Measurements from ENCODE around the gene PHF12.
"Not testable (repeated sequence)": the region's sequence is repeated elsewhere in the genome, so short reads cannot be mapped to it uniquely, and the experiment has no call there.

The PHF12 gene

DNA sequence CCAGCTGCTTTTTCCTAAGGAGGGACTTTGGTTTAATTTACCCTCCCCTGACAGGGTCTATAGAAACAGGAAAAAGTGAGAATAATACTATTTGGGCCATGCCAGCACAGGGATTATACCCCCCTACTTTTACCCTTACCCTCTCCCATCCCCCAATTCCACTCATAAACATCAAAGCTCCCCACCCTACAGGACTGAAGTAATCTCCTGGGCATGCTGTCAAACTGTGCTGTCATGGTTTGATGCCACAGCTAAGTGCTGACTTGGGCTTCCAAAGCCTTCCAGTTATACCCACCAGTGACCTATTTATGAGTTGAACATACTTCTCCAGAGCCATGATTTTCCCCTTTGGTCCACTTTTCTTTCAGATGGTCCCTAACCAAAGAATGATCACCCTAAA lies 12.8 kb downstream of the PHF12 start:
- no peak for DNase-seq (ENCODE audit: low read depth, low spot score)

GRCh38 chr17:28937044-28937729 lies 14.1 kb downstream of the PHF12 start:
- DNase-seq (ENCODE audit: low read depth, low spot score) = no peak
- H3K27ac ChIP-seq = peak overlapping the region; percentile 64

More for the DNA sequence above, 12.8 kb downstream of the PHF12 start:
- H3K27ac ChIP-seq = peak overlapping the region; percentile 64

DNA sequence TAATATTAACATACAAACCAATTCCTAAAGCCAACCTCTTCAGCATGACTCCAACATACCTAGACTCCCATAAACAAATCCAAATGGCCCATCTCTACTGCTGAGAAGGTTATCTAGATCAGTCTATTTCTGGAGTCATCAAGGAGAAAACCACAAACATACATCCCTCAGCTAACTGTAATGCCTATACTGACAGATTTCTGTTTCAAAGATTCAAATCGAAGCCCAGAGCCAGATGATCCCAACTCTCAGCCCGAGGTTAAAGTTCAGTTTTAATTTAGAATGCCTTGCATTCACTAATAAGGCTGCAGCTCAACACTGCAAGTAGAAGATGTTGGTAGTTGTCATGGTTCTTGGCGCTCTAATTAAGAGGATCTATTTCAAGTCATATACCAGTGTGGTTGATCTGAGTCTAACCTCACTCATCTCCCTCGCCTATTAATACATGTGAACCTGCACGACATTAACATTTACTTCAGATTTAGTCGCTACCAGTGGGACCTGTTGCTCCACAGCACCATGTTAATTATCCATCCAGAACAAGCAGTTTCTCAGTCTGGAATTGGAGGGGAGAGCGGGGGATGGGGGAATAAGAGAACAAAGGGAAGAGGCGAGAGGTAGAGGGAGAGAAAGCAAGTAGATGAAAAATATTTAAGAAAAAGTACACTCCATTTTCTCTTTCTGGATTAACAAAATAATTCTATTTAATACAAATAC lies 15.4 kb downstream of the PHF12 start:
- no peak for DNase-seq (ENCODE audit: low read depth, low spot score)
- H3K27ac ChIP-seq = no peak overlapping the region

- not testable (repeated sequence) for DNase-seq (ENCODE audit: low read depth, low spot score); H3K27ac ChIP-seq
Measured at GRCh38 chr17:28934508-28934907, 16.8 kb downstream of the PHF12 start.

- H3K27ac ChIP-seq = no peak overlapping the region
Measured at GRCh38 chr17:28929787-28930186, 21.5 kb downstream of the PHF12 start.

GRCh38 chr17:28928061-28928460 lies 23.3 kb downstream of the PHF12 start:
- DNase-seq (ENCODE audit: low read depth, low spot score) = no peak
- peak overlapping the region; percentile 73 for H3K27ac ChIP-seq

More at GRCh38 chr17:28929787-28930186, 21.5 kb downstream of the PHF12 start:
- DNase-seq (ENCODE audit: low read depth, low spot score) = no peak

- H3K27ac ChIP-seq = peak overlapping the region; percentile 73
- no peak for DNase-seq (ENCODE audit: low read depth, low spot score)
Measured at GRCh38 chr17:28926786-28927185, 24.5 kb downstream of the PHF12 start.

DNA sequence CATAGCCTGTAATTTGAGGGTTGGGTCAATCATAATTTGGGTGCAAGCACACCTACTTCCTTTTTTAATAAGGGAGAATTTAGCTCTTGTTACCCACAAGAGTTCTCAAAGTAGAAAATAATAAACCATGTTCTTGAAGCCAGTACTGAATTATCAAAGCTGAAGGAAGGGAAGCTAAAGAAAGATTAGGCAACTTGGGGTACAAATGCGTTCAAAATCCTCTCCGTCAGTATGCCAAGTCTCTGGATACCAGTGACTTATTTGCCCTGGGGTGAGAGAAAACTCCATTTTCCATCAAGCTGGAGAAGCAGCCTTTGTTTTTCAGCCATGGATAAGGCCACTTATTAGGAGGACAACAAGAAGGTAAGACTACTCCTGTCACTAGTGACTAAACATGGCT lies 25.0 kb downstream of the PHF12 start:
- DNase-seq (ENCODE audit: low read depth, low spot score) = no peak
- peak overlapping the region; percentile 73 for H3K27ac ChIP-seq

- peak; percentile 85 for DNase-seq (ENCODE audit: low read depth, low spot score)
- peak overlapping the region; percentile 73 for H3K27ac ChIP-seq
Measured at GRCh38 chr17:28925912-28926365, 25.4 kb downstream of the PHF12 start.

DNA sequence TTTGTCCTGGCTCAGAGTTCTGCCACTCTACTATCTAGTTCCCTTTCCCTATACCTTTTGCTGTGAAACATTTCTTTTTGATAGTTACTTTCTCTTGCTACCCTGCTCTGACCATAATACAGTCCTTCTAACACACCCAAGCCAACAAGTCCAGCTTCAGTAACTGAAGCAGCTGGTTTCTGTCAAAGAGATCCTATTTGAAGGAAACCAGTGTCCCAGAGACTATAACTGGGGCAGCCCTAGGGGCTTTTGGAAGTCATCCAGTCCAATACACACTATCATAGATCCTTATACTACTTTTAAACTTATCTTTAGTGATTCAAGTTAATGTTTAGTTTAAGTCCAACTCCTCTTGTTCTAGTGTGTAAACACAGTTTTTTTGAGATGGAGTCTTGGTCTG lies 31.1 kb downstream of the PHF12 start:
- no peak overlapping the region for H3K27ac ChIP-seq
- DNase-seq (ENCODE audit: low read depth, low spot score) = no peak

GRCh38 chr17:28918295-28918694 lies 33.0 kb downstream of the PHF12 start:
- no peak for DNase-seq (ENCODE audit: low read depth, low spot score)
- H3K27ac ChIP-seq = no peak overlapping the region

DNA sequence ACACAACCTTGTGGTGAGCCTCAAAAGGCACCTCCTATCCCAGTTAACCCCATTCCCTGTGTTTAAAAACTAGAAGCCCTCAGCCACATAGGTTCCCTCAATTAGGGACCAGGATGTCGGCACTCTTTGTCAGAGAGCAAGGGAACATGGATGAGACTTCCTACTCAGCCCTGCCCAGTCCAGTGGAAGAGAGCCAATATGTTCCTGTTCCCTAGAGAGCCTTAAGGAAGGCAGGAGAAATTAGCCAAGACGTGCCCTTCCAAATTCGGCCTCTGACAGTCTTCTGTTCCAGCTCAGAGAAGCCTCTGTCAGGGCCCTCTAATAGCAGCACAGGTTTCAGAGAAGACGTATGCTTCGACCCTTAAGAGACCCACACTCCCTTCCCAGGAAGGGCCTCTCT lies 33.9 kb downstream of the PHF12 start:
- H3K27ac ChIP-seq = no peak overlapping the region
- DNase-seq (ENCODE audit: low read depth, low spot score) = no peak

- no peak for DNase-seq (ENCODE audit: low read depth, low spot score)
- no peak overlapping the region for H3K27ac ChIP-seq
Measured at GRCh38 chr17:28917029-28917428, 34.3 kb downstream of the PHF12 start.

DNA sequence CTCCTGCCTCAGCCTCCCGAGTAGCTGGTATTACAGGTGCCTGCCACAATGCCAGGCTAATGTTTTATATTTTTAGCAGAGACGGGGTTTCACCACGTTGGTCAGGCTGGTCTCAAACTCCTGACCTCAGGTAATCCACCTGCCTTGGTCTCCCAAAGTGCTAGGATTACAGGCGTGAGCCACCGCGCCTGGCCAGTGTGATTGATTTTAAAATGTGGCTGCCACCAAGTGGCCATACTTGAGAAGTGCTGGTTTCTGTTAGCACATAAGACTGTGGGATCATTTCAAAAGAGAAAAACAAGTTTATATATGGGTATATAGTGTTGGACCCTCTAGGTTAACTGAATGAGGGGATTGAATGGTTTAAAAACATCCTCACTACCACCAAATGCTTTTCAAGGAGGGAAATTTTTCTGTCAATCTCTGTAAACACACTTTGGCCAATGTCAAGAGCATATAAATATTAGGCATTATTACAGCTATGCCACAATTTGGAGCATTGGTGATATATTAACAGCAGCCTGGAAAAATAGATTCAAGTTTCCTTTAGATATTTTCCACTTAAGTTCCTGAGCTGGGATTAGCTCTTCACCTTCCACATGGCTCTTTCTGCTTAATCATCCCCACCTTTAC lies 34.9 kb downstream of the PHF12 start:
- DNase-seq (ENCODE audit: low read depth, low spot score) = no peak
- no peak overlapping the region for H3K27ac ChIP-seq

DNA sequence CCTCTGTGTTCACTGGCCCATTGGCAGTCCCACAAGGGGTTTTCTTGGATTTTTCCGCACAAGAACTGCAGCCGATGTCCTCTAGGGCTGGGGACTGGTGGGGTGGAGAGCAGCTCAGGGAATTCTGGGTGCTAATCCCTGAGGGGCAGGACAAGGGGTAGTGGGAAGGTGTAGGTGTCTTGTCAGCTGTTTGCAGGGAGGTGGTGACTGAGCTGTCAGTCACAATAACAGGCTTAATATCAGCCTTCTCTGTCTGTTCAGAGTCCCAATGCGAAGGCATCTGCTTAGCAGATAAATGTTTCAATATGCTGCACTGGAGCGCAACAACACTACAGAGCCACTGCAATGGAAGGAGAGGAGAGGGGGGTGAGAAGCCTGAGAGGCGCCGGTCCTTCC lies 38.4 kb downstream of the PHF12 start:
- H3K27ac ChIP-seq = no peak overlapping the region
- DNase-seq (ENCODE audit: low read depth, low spot score) = no peak

- no peak overlapping the region for H3K27ac ChIP-seq
- DNase-seq (ENCODE audit: low read depth, low spot score) = no peak
Measured at GRCh38 chr17:28912281-28912937, 38.9 kb downstream of the PHF12 start.

DNA sequence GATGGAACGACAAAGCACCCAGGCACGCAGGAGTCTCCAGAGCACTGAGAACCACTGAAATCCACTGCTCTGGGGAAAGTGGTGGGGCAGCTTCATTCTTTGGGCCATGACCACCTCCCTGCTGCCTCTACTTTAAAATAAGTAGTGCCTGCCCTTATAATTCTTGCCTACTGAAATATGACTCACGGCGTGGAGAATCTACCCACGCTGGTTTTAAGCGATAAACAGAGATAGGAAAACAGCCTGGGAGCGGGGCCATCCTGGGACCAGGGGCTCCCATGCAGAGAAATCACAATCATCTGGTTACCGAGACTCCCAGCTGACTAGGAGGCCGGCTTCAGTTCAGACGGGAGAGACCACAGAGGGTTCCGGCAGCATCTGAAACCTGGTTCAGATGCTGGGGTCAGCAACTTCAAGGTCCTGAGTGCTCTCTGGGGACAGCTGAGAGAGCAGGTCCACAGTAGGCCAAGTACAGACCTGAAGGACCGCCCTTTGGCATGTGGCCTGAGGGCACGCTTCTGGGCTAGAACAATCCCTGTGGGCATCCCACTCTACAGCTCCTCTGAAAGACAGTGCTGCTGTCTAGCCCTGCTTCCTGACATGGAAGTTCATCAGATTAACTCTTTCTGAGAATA lies 39.8 kb downstream of the PHF12 start:
- no peak for DNase-seq (ENCODE audit: low read depth, low spot score)
- no peak overlapping the region for H3K27ac ChIP-seq

DNA sequence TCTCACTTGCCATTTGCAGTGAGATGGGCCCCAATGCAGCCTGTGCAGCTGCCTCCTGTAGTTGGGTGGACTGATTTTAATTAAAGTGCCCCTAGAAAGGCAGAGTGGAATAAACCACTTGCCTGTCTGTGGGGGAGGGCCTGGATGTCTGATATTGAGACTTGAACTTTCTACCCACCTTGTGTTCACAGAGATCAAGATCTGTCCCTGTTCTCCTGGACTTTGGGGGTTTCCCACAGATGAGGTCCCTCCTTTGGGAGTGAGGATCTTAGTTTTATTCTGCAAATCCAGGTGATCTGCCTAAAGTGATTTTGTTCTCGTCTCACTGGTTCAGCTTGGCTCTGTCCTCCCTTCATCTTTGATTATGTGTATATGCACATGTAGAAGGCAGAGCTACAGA lies 40.8 kb downstream of the PHF12 start:
- DNase-seq (ENCODE audit: low read depth, low spot score) = no peak
- no peak overlapping the region for H3K27ac ChIP-seq

DNA sequence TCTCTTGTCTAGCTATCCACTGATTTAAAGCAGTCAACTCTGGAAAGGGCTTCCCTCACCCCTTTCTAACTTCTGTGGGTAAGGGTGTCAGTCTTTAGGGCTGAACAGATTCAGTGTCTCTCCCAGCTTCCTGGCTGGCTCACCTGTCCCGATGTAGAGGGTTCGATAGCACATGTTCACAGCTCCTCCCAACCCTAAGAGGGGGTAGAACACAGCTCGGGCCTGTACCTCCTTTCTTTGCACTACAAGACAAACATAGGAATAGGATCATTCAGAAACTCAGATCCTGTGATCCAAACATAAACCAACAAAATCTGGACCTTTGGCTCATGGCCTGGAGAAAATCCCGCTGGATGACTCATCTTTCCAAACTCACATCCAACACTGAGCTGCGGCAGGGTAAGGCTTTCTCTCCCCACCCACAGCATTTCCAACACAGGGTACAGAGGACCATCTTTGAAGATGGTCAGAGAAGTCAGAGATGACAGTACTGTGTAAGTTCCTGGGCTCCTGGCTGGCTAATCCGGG lies 42.6 kb downstream of the PHF12 start:
- DNase-seq (ENCODE audit: low read depth, low spot score) = no peak
- H3K27ac ChIP-seq = no peak overlapping the region

Measured in epithelial cell of prostate (primary cell).